SK-N-MC (cell line): Measurements from ENCODE around the gene DMBX1.

Experiments used
- EZH2 ChIP-seq: fragments of 200-600 bp; sonication (generic); IDR thresholded peaks from one replicate; pipeline ENCODE4 v1.6.1; 2017; ENCODE audit warnings: antibody characterized with exemption
- FOXP2 ChIP-seq: optimal IDR thresholded peaks from 2 replicates; pipeline ENCODE3; 2011; ENCODE audit warnings: mild to moderate bottlenecking, moderate library complexity; ENCODE audit not compliant: insufficient read depth; ENCODE audit errors: extremely low read length, control extremely low read depth
- POLR2AphosphoS5 ChIP-seq: IDR thresholded peaks from 2 replicates; pipeline ENCODE4 v1.6.1; 2012; ENCODE audit warnings: mild to moderate bottlenecking, low read depth, low read length, borderline replicate concordance

DNA sequence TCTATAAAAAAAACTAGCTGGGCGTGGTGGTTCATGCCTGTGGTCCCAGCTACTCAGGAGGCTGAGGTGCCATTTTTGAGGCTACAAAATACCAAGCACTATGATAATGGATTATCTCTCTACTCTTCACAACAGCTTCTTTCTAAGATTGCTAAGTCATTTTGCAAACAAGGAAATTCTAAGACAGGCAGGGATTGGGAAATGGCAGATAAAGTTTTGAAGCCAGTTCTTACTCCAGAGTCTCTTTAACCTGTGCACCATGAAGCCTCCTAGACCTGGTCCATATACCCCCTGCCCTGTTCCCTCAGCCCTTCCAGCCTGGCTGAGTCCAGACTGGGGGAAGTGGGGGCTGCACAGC, 39.5 kb upstream of the DMBX1 start:
- no peak for TF ChIP-seq EZH2
- TF ChIP-seq POLR2AphosphoS5, result no peak
- TF ChIP-seq FOXP2, result no peak
